ENCODE data around the gene PWWP2B. TPM values are rescaled to one million over a fixed set of nuclear protein-coding genes. Genes with fewer than 3 reads are reported as not detected.

PWWP2B gene
- total and polyA plus RNA-seq, 2 donors (not counting 3 experiments of a cell fraction or from before 2014, with no cell fraction given): 4.6 to 11.8 TPM

DNA sequence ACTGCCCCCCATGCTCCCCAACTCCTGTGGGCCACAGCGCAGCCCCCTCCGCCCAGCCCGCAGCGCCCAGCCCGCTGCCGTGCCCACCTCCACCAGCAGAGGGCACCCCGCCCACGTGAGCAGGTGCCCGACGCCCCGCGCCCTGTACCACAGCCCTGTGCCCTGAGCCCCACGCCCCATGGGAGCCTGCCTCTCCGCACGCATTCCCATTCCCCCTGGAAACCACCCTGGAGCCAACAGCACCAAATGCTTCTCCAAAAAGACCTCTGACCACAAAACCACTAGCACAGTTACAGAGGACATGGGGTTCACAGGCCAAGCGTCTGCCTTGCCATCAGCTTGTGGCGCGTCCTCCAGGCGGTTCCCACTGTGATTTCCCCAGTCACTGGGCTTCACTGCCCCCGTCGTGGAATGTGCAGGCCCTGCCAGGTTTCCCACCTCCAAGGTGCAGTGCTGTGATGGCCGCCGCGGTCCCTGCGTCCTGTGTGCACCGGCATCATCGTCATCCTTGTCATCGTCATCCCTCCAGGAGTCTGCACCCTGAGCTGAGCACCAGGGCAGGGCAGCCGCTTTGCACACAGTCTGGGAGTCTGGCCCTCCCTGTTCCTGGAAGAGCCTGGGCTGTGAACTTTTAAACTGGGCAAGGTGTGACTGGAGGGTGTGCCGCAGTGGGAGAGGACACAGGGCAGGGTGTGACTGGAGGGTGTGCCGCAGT lies 61.7 kb downstream of the PWWP2B start:
- dilution Hi-C loops (cut with MboI; ENCODE audit: extremely low pct_ligation_motif_present, low sequenced_read_pairs): no loop called here
- H3K4me2 ChIP-seq (ENCODE audit: insufficient read depth, low read length): no peak overlapping the region

More for the DNA sequence above, 61.7 kb downstream of the PWWP2B start:
- no peaks in the 10 kb centered on the region for H3K9me3 ChIP-seq (replicated peaks; ENCODE audit: control insufficient read depth, insufficient read depth, low read length)
- no peaks in the 10 kb centered on the region for H4K20me1 ChIP-seq (replicated peaks; ENCODE audit: control insufficient read depth, extremely low read depth, insufficient read depth, low read length)
- no TSS peak for BruUV-seq (replicated peaks)
- H3K27me3 ChIP-seq (ENCODE audit: control insufficient read depth in 2 of 2, insufficient read depth in 2 of 2, low read length in 2 of 2): no peaks in the 10 kb centered on the region
- intact Hi-C loops (cut with micrococcal nuclease): loop anchor here (1.0 to 2.0 kb wide), 3 partner anchors 58 to 179 kb away; partner anchors contain the start of gene INPP5A
- DNase-seq (ENCODE audit: low read depth, low spot score) (peak; percentile 21), FAIRE-seq (peak; percentile 55)
- H3K9ac ChIP-seq (replicated peaks; ENCODE audit: extremely low read depth, insufficient read depth, low read length): no peak overlapping the region
- CTCF ChIA-PET: interaction anchor here (1.0 to 2.7 kb wide), 8 partner anchors 10 to 196 kb away, joined by 3 to 19 read pairs (median 5); no protein-coding TSS in a partner anchor
- no peak overlapping the region for H3K4me3 ChIP-seq (replicated peaks in 1 of 3; ENCODE audit: insufficient read depth in 1 of 3, low read depth in 1 of 3, low read length in 3 of 3)
- H3K79me2 ChIP-seq (ENCODE audit: control insufficient read depth, insufficient read depth, low read length): no peaks in the 10 kb centered on the region
- TF ChIP-seq, protein P1, sequence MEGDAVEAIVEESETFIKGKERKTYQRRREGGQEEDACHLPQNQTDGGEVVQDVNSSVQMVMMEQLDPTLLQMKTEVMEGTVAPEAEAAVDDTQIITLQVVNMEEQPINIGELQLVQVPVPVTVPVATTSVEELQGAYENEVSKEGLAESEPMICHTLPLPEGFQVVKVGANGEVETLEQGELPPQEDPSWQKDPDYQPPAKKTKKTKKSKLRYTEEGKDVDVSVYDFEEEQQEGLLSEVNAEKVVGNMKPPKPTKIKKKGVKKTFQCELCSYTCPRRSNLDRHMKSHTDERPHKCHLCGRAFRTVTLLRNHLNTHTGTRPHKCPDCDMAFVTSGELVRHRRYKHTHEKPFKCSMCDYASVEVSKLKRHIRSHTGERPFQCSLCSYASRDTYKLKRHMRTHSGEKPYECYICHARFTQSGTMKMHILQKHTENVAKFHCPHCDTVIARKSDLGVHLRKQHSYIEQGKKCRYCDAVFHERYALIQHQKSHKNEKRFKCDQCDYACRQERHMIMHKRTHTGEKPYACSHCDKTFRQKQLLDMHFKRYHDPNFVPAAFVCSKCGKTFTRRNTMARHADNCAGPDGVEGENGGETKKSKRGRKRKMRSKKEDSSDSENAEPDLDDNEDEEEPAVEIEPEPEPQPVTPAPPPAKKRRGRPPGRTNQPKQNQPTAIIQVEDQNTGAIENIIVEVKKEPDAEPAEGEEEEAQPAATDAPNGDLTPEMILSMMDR (IDR thresholded peaks at IDR 0.05; ENCODE audit: extremely low read depth in 1 of 2, insufficient read depth in 1 of 2, low read depth in 1 of 2, low read length in 2 of 2): peak; percentile 86 to 93
- no peak for TF ChIP-seq POLR2AphosphoS5 (IDR thresholded peaks at IDR 0.05; ENCODE audit: insufficient read depth, low read depth, low read length)
- TF ChIP-seq MYC (IDR thresholded peaks at IDR 0.05; ENCODE audit: low read depth, low read length): no peak
- no peak for TF ChIP-seq GATA2 (IDR thresholded peaks at IDR 0.05; ENCODE audit: insufficient read depth, insufficient read length, low read depth, low read length)
- H3K4me1 ChIP-seq (ENCODE audit: control insufficient read depth, extremely low read depth, insufficient read depth, low read length): no peaks in the 10 kb centered on the region
- H3K36me3 ChIP-seq (ENCODE audit: control insufficient read depth in 2 of 2, extremely low read depth in 1 of 2, insufficient read depth in 2 of 2, low read length in 2 of 2): no peaks in the 10 kb centered on the region
- H3K9me1 ChIP-seq (replicated peaks; ENCODE audit: control insufficient read depth, extremely low read depth, insufficient read depth, low read length): no peaks in the 10 kb centered on the region
- POLR2A ChIA-PET: no interaction called here
- H3K27ac ChIP-seq (ENCODE audit: insufficient read depth, low read depth, low read length): no peak overlapping the region
- H2AFZ ChIP-seq (ENCODE audit: low read depth, low read length): no peak overlapping the region
